GM19328 (cell line): ENCODE data around the gene PEA15.

Source experiments
- ATAC-seq: cut with Tn5 transposase; IDR thresholded peaks from one replicate; pipeline ENCODE4 v1.9.1; 2021; ENCODE audit warnings: mild to moderate bottlenecking, moderate library complexity; ENCODE audit not compliant: unreplicated experiment

The PEA15 gene

GRCh38 chr1:160205242-160206035 is at the start of gene PEA15:
Gene PEA15 (plus strand): TSS chr1:160205384. CDS start chr1:160211545, 6,161 bp downstream.
- ATAC-seq: no peak

GRCh38 chr1:160156361-160156760 is 48.8 kb upstream of the PEA15 start:
- ATAC-seq: no peak

- no peak for ATAC-seq
Observed at GRCh38 chr1:160157174-160157573, 48.0 kb upstream of the PEA15 start.

DNA sequence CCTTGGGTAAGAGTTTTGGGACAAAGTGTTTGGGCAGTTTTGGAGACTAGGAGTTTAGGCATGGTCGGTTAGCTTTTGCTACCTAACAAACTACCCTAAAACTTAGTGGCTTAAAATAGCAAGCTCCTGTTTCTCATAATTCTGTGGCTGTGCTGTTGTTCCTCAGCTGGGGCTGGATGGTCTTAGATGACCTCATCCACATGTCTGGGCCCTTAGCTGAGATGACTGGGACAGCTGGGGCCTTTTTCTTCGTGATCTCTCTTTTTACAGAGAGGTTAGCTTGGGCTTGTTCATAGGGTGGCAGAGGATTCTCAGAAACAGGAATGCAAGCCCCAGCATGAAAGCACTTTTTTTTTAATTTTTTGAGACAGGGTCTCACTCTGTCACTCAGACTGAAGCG is 47.2 kb upstream of the PEA15 start:
- ATAC-seq: no peak

DNA sequence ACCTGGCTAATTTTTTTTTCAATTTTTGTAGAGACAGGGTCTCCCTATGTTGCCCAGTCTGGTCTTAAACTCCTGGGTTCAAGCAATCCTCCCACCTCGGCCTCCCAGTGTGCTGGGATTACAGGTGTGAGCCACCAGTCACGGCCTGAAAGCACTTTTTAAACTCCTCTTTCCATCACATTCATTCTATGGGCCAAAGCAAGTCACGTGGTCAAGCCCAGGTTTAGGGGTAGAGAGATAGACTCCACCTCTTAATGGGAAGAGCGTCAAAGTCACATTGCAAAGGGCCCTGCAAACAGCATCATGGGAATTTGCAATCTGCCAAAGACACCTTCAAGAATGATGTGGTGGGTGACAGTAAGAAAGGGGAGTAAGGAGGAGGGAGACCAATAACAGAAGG is 46.6 kb upstream of the PEA15 start:
- ATAC-seq: no peak

DNA sequence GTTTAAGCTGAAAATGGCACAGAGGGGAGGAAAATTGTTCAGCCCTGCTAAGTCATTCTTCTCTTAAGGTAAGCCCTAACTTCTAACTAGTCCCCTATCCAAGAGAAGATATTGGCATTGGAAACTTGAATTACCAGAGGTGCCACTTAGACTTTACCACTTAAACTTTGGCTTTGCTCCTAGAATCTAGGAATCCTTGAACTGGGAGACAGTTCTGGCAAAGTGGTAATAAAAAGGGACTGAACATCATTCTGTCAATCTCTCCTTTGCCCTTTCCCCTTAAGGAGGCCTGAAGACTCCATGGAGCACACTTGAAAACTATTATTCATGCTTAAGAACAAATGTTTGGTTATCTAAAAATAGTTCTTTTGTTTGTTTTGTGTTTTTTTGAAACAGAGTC is 45.3 kb upstream of the PEA15 start:
- ATAC-seq: no peak

GRCh38 chr1:160161965-160162705 is 43.0 kb upstream of the PEA15 start:
- ATAC-seq: no peak

- ATAC-seq: no peak
Observed at GRCh38 chr1:160162931-160163330, 42.3 kb upstream of the PEA15 start.

- no peak for ATAC-seq
Observed at GRCh38 chr1:160163615-160164014, 41.6 kb upstream of the PEA15 start.

DNA sequence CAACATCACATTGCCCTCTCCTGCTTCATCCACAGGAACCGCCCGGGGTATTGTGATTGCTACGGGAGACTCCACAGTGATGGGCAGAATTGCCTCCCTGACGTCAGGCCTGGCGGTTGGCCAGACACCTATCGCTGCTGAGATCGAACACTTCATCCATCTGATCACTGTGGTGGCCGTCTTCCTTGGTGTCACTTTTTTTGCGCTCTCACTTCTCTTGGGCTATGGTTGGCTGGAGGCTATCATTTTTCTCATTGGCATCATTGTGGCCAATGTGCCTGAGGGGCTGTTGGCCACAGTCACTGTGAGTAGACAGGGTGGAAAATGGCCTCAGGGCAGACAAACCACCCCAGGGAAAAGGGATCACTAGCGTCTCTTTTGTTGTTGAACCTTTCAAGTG is 41.1 kb upstream of the PEA15 start:
- no peak for ATAC-seq

DNA sequence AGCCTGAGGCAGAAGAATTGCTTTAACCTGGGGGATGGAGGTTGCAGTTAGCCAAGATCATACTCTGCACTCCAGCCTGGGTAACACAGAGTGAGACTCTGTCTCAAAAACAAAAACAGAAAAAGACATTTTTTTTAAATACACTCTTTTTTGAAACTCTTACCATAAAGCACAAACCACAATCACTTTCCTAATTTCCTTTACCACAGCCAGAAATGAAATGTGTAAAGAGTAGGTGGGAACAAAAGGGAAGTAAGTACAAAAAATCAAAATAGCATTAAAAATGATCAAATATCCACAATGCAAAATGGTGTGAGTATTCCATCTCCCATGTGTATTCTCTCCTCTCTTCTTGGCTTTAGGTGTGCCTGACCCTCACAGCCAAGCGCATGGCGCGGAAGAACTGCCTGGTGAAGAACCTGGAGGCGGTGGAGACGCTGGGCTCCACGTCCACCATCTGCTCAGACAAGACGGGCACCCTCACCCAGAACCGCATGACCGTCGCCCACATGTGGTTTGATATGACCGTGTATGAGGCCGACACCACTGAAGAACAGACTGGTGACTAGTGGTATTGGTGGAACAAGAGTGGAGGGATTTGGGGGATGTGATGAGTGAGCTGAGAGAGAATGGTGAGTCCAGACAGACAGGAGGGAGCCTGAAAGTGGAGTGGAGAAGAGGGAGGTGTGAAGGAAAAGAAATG is 38.9 kb upstream of the PEA15 start:
- no peak for ATAC-seq

DNA sequence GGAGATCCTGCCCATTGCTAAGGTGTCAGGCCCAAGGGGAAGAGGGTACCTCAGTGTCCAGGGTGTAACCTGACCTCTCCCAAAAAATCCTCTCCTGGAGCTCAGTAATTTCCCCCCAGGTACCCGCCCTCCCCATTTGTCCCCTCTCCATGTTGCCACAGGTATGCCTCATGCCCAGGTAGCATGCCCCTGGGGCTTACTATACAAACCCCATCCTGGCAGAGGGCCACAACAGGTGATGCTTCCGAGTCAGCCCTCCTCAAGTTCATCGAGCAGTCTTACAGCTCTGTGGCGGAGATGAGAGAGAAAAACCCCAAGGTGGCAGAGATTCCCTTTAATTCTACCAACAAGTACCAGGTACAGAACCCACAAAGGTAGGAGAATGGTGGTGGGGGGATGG is 38.1 kb upstream of the PEA15 start:
- ATAC-seq: no peak

DNA sequence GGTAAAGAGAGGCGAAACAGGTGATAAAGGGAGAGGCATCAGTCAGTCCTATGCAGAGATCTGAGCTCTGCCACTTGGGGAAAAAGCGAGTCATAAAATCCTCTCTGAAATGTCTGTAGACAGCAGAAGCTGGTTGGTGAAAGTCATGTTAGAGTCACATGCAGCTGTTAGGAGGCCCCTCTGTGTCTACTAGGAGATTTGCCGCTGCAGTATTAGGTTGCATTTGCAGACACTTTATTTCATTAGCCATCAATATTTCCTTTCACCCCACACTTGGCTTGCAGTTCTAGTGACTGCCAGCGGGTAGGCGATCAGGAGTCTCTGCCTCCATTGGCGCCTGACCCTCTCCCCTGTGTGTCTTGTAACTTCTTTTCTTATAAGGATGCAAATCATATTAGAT is 37.6 kb upstream of the PEA15 start:
- ATAC-seq: no peak

DNA sequence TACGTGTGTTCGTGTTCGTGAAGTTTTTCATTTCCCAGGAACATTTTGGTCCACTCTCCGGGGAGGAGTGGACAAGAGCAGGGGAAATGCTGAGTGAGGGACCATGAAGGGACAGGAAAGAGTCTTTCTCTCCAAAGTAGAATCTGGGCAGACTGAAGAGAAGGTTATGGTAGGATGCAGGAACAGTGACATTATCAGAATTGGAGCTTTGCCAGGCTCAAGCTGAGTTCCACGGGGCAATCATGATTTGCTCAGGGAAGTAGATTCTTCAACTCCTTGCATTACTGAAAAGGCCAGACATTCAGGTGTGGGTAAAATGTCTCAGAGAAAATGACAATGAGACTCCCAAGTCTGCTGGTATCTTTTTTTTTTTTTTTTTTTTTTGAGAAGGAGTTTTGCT is 37.2 kb upstream of the PEA15 start:
- no peak for ATAC-seq

DNA sequence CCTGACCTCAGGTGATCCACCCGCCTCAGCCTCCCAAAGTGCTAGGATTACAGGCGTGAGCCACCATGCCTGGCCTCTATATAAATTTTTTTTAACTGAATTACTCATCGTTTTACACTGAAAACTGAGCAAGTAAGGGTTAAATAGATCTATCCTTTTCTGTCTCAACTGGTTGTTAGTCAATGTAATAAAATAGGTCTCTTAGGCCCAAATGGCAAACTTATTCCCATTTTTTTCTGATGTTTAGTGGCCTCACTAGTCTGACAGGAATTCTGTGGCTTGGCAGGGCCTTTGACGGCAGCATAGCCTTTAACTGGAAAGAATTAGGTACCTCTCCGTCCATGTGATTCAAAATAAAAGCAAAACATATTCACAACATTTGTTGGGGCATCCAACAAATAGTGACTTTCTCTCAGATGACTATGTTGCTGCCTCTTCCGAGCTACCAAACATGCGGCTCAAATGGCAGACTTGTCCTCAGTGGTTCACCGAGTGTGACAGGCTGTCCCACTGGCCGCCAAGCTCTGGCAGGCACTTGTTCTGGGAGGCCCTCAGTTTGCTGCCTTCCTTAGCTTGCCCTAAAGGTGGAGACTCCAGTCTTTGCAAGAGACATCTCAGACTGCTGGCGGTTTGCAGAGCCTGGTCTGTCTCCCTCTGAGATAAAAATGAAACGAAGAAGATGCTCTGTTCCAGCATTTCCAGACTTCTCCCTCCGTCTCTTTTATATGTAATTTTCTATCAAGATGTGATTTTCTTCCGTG is 36.4 kb upstream of the PEA15 start:
- no peak for ATAC-seq

- ATAC-seq: no peak
Observed at GRCh38 chr1:160169553-160170399, 35.4 kb upstream of the PEA15 start.

DNA sequence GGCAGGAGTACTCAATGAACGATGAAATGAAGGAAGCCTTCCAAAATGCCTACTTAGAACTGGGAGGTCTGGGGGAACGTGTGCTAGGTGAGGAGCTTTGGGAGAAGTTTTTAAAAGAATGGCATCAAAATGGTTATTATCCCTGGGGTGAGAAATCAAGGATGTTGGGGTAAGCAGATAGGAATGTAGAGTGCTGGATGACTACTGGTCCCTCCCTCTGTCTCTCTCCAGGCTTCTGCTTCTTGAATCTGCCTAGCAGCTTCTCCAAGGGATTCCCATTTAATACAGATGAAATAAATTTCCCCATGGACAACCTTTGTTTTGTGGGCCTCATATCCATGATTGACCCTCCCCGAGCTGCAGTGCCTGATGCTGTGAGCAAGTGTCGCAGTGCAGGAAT is 33.8 kb upstream of the PEA15 start:
- ATAC-seq: no peak

- no peak for ATAC-seq
Observed at GRCh38 chr1:160171980-160172379, 33.2 kb upstream of the PEA15 start.

DNA sequence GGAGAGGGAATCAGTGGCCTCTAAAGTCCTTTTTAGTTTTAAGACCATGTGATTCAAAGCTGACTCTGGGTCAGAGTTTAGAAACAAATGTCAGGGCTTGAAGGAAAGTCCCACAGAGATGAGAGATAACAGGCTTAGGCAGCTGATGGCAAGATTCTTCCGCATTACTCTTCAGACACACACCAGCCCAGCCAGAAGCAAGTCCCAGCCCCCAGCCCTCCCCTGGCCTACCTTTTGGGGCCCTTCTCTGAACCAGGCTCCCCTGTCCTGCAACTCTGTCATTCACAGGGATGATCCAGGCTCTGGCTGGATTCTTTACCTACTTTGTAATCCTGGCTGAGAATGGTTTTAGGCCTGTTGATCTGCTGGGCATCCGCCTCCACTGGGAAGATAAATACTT is 28.0 kb upstream of the PEA15 start:
- ATAC-seq: no peak

DNA sequence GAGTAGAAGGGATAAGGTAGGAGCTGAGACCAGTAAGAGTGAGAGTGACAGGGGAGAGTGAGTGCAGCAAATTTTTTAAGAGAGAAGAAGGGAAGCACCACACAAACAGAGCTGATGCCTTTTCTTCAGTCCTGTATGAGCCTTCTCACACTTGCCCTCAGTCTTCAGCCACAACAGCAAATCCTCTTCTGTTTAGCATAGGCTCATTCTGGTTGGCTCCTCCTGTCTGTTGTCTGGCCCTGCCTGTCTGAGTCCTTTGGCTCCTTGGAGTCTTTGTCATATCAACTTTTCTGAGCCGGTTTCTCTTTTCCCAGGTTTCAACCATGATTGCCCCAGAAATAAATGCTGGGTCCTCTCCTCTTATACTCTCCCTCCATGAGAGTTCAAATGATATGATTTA is 27.5 kb upstream of the PEA15 start:
- no peak for ATAC-seq
